ENCODE results near the gene S100G. TPM values are rescaled to one million over a fixed set of nuclear protein-coding genes. Genes with fewer than 3 reads are reported as not detected.
"Not testable (repeated sequence)": the region's sequence is repeated elsewhere in the genome, so short reads cannot be mapped to it uniquely, and the experiment has no call there.

Gene S100G
- not detected for total RNA-seq

GRCh38 chrX:16649858-16650257 lies at the start of gene S100G:
Gene S100G (plus strand): TSS chrX:16650158. CDS start chrX:16651007, 849 bp downstream.
- no peaks in the 10 kb centered on the region for H3K4me1 Mint-ChIP-seq
- ChIA-PET POLR2A (no interaction called here), CTCF (no interaction called here)
- no peaks in the 10 kb centered on the region for H3K27me3 Mint-ChIP-seq
- H3K9me3 Mint-ChIP-seq: no peaks in the 10 kb centered on the region
- H3K4me3 Mint-ChIP-seq: no peak within 1 kb of the TSS
- peaks cover 2% of the 10 kb centered on the region for H3K36me3 Mint-ChIP-seq (ENCODE audit: low read depth)
- no peak within 1 kb of the TSS for H3K27ac Mint-ChIP-seq
- DNase-seq: no peak

- DNase-seq: no peak
- Mint-ChIP-seq H3K36me3 (ENCODE audit: low read depth) (no peaks in the 10 kb centered on the region), H3K4me1 (peaks cover 16% of the 10 kb centered on the region), H3K9me3 (no peaks in the 10 kb centered on the region), H3K27me3 (no peaks in the 10 kb centered on the region), H3K4me3 (no peak overlapping the region), H3K27ac (no peak overlapping the region)
- ChIA-PET CTCF (no interaction called here), POLR2A (no interaction called here)
Measured at GRCh38 chrX:16601885-16602284, 48.1 kb upstream of the S100G start.

- Mint-ChIP-seq H3K4me1 (peaks cover 20% of the 10 kb centered on the region), H3K27ac (peak overlapping the region; percentile 88)
- H3K36me3 Mint-ChIP-seq (ENCODE audit: low read depth); POLR2A ChIA-PET; H3K27me3 Mint-ChIP-seq; H3K4me3 Mint-ChIP-seq; CTCF ChIA-PET; H3K9me3 Mint-ChIP-seq; DNase-seq: not testable (repeated sequence)
Measured at GRCh38 chrX:16603235-16603634, 46.7 kb upstream of the S100G start.

GRCh38 chrX:16603822-16604221 lies 46.1 kb upstream of the S100G start:
- no peaks in the 10 kb centered on the region for H3K27me3 Mint-ChIP-seq
- H3K4me1 Mint-ChIP-seq: peaks cover 20% of the 10 kb centered on the region
- ChIA-PET POLR2A (no interaction called here), CTCF (no interaction called here)
- DNase-seq: no peak
- H3K9me3 Mint-ChIP-seq: no peaks in the 10 kb centered on the region
- H3K36me3 Mint-ChIP-seq (ENCODE audit: low read depth): no peaks in the 10 kb centered on the region
- peak overlapping the region; percentile 37 for H3K4me3 Mint-ChIP-seq
- peak overlapping the region; percentile 88 for H3K27ac Mint-ChIP-seq

GRCh38 chrX:16604337-16604736 lies 45.6 kb upstream of the S100G start:
- ChIA-PET CTCF (no interaction called here), POLR2A (no interaction called here)
- DNase-seq: no peak
- Mint-ChIP-seq H3K9me3 (no peaks in the 10 kb centered on the region), H3K27ac (peak overlapping the region; percentile 88), H3K4me3 (no peak overlapping the region), H3K36me3 (ENCODE audit: low read depth) (no peaks in the 10 kb centered on the region), H3K27me3 (no peaks in the 10 kb centered on the region), H3K4me1 (peaks cover 20% of the 10 kb centered on the region)

GRCh38 chrX:16606142-16606720 lies 43.7 kb upstream of the S100G start:
- POLR2A ChIA-PET: interaction anchor here (1.0 kb wide), 1 partner anchor 113 kb away, joined by 4 read pairs; the partner anchor contains the start of gene SYAP1
- H3K36me3 Mint-ChIP-seq (ENCODE audit: low read depth): no peaks in the 10 kb centered on the region
- H3K4me1 Mint-ChIP-seq: peaks cover 20% of the 10 kb centered on the region
- H3K9me3 Mint-ChIP-seq: peaks cover 3% of the 10 kb centered on the region
- CTCF ChIA-PET: no interaction called here
- H3K27me3 Mint-ChIP-seq: no peaks in the 10 kb centered on the region
- no peak overlapping the region for H3K27ac Mint-ChIP-seq
- no peak overlapping the region for H3K4me3 Mint-ChIP-seq
- no peak for DNase-seq

GRCh38 chrX:16610121-16610621 lies 39.8 kb upstream of the S100G start:
- ChIA-PET CTCF (no interaction called here), POLR2A (no interaction called here)
- H3K9me3 Mint-ChIP-seq: peaks cover 3% of the 10 kb centered on the region
- H3K4me3 Mint-ChIP-seq: no peak overlapping the region
- peaks cover 4% of the 10 kb centered on the region for H3K4me1 Mint-ChIP-seq
- peaks cover 5% of the 10 kb centered on the region for H3K36me3 Mint-ChIP-seq (ENCODE audit: low read depth)
- no peaks in the 10 kb centered on the region for H3K27me3 Mint-ChIP-seq
- no peak for DNase-seq
- no peak overlapping the region for H3K27ac Mint-ChIP-seq

- H3K36me3 Mint-ChIP-seq (ENCODE audit: low read depth); DNase-seq; H3K4me3 Mint-ChIP-seq; H3K4me1 Mint-ChIP-seq; H3K27me3 Mint-ChIP-seq; H3K9me3 Mint-ChIP-seq; H3K27ac Mint-ChIP-seq; POLR2A ChIA-PET; CTCF ChIA-PET: not testable (repeated sequence)
Measured at GRCh38 chrX:16610654-16611053, 39.3 kb upstream of the S100G start.

GRCh38 chrX:16612257-16612897 lies 37.6 kb upstream of the S100G start:
- Mint-ChIP-seq H3K9me3 (peaks cover 3% of the 10 kb centered on the region), H3K27me3 (no peaks in the 10 kb centered on the region), H3K4me1 (peaks cover under 1% of the 10 kb centered on the region), H3K36me3 (ENCODE audit: low read depth) (peaks cover 11% of the 10 kb centered on the region), H3K27ac (no peak overlapping the region), H3K4me3 (no peak overlapping the region)
- ChIA-PET CTCF (no interaction called here), POLR2A (no interaction called here)
- DNase-seq: no peak

GRCh38 chrX:16617382-16617781 lies 32.6 kb upstream of the S100G start:
- ChIA-PET POLR2A (no interaction called here), CTCF (no interaction called here)
- no peak for DNase-seq
- H3K36me3 Mint-ChIP-seq (ENCODE audit: low read depth): peaks cover 16% of the 10 kb centered on the region
- H3K4me3 Mint-ChIP-seq: no peak overlapping the region
- no peaks in the 10 kb centered on the region for H3K27me3 Mint-ChIP-seq
- no peaks in the 10 kb centered on the region for H3K9me3 Mint-ChIP-seq
- H3K27ac Mint-ChIP-seq: no peak overlapping the region
- H3K4me1 Mint-ChIP-seq: no peaks in the 10 kb centered on the region

- ChIA-PET CTCF (no interaction called here), POLR2A (no interaction called here)
- Mint-ChIP-seq H3K27me3 (no peaks in the 10 kb centered on the region), H3K4me3 (no peak overlapping the region), H3K9me3 (no peaks in the 10 kb centered on the region), H3K4me1 (no peaks in the 10 kb centered on the region), H3K36me3 (ENCODE audit: low read depth) (peaks cover 11% of the 10 kb centered on the region), H3K27ac (no peak overlapping the region)
- no peak for DNase-seq
Measured at GRCh38 chrX:16618422-16618821, 31.5 kb upstream of the S100G start.

- ChIA-PET CTCF (no interaction called here), POLR2A (no interaction called here)
- H3K4me1 Mint-ChIP-seq: no peaks in the 10 kb centered on the region
- DNase-seq: no peak
- peaks cover 11% of the 10 kb centered on the region for H3K36me3 Mint-ChIP-seq (ENCODE audit: low read depth)
- no peaks in the 10 kb centered on the region for H3K9me3 Mint-ChIP-seq
- no peak overlapping the region for H3K27ac Mint-ChIP-seq
- no peaks in the 10 kb centered on the region for H3K27me3 Mint-ChIP-seq
- H3K4me3 Mint-ChIP-seq: no peak overlapping the region
Measured at GRCh38 chrX:16619024-16619423, 30.9 kb upstream of the S100G start.

- H3K27ac Mint-ChIP-seq; H3K9me3 Mint-ChIP-seq; DNase-seq; H3K27me3 Mint-ChIP-seq; H3K4me1 Mint-ChIP-seq; CTCF ChIA-PET; H3K36me3 Mint-ChIP-seq (ENCODE audit: low read depth); H3K4me3 Mint-ChIP-seq; POLR2A ChIA-PET: not testable (repeated sequence)
Measured at GRCh38 chrX:16628511-16628910, 21.4 kb upstream of the S100G start.

GRCh38 chrX:16628946-16629595 lies 20.9 kb upstream of the S100G start:
- POLR2A ChIA-PET: no interaction called here

More at GRCh38 chrX:16628946-16629595, 20.9 kb upstream of the S100G start:
- Mint-ChIP-seq H3K27me3 (no peaks in the 10 kb centered on the region), H3K4me3 (no peak overlapping the region), H3K27ac (no peak overlapping the region), H3K9me3 (no peaks in the 10 kb centered on the region), H3K4me1 (peaks cover 3% of the 10 kb centered on the region), H3K36me3 (ENCODE audit: low read depth) (no peaks in the 10 kb centered on the region)
- DNase-seq: no peak
- CTCF ChIA-PET: no interaction called here

Measured in activated CD4-positive, alpha-beta memory T cell treated with anti-CD3 and anti-CD28 coated beads, Interleukin-2, amount 10 ng/mL, durations not matched to agents 7 days and 5 days (primary cell).